Neural crest cell (in vitro differentiated cells): ENCODE measurements around the gene ERH. TPM values are rescaled to one million over a fixed set of nuclear protein-coding genes. Genes with fewer than 3 reads are reported as not detected.

Experiments
- DNase-seq: peaks from one replicate; pipeline ENCODE4 v3.0.0; 2021; ENCODE audit warnings: low read depth, mixed read lengths, low spot score
- H3K27ac Mint-ChIP-seq: one replicate; pipeline ENCODE4 v1.8.0; 2021; ENCODE audit warnings: mild to moderate bottlenecking, mixed read lengths; ENCODE audit not compliant: unreplicated experiment
- H3K27me3 Mint-ChIP-seq: 2 replicates; pipeline ENCODE4 v1.8.0; 2021; ENCODE audit warnings: low read depth, mild to moderate bottlenecking, mixed read lengths
- H3K36me3 Mint-ChIP-seq: 2 replicates; pipeline ENCODE4 v1.8.0; 2021; ENCODE audit warnings: low read depth, mild to moderate bottlenecking, mixed read lengths
- H3K4me1 Mint-ChIP-seq: 2 replicates; pipeline ENCODE4 v1.8.0; 2021; ENCODE audit warnings: mixed read lengths
- H3K4me3 Mint-ChIP-seq: one replicate; pipeline ENCODE4 v1.8.0; 2021; ENCODE audit warnings: mild to moderate bottlenecking, mixed read lengths
- H3K9me3 Mint-ChIP-seq: 2 replicates; pipeline ENCODE4 v1.8.0; 2021; ENCODE audit warnings: mixed read lengths
- CTCF ChIP-seq: fragments of 200-600 bp; sonication (generic); conservative IDR thresholded peaks from 2 replicates; pipeline ENCODE4 v1.5.0; 2021; ENCODE audit warnings: antibody characterized with exemption, mild to moderate bottlenecking
- total RNA-seq: library from RNA; stranded (reverse); gene quantifications from 2 replicates; pipeline ENCODE4 v1.2.1, GENCODE V29; 2021

Gene ERH
- total RNA-seq, 1 donor from 2014 or later: 456 TPM

DNA sequence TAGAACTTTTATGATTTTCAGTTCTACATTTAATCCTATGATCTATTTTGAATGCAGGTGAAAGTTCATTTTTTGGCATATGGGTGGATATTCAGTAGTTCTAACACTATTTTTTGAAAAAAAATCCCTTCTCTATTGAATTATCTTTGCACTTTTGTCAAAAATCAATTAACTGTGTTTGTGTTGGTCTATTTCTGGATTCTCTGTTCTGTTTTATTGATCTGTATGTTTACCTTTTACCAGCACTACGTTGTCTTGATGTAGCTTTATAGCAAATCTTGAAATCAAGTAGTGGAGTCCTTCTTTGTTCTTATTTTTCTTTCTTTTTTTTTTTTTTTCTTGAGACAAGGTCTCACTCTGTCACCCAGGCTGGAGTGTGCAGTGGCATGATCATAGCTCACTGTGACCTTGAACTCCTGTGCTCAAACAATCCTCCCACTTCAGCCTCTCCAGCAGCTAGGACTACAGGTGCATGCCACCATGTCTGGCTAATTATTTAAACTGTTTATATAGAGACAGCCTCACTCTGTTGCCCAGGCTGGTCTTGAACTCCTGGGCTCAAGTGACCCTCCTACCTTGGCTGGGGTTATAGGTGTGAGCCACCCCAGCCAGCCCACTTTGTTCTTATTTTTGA, 32.3 kb upstream of the ERH start:
- no peak for DNase-seq
- H3K27ac Mint-ChIP-seq: no peak overlapping the region
- H3K27me3 Mint-ChIP-seq: no peaks in the 10 kb centered on the region
- H3K9me3 Mint-ChIP-seq: peaks cover 4% of the 10 kb centered on the region
- H3K36me3 Mint-ChIP-seq: peaks cover 17% of the 10 kb centered on the region
- H3K4me3 Mint-ChIP-seq: no peak overlapping the region
- H3K4me1 Mint-ChIP-seq: no peaks in the 10 kb centered on the region
- TF ChIP-seq CTCF: no peak

DNA sequence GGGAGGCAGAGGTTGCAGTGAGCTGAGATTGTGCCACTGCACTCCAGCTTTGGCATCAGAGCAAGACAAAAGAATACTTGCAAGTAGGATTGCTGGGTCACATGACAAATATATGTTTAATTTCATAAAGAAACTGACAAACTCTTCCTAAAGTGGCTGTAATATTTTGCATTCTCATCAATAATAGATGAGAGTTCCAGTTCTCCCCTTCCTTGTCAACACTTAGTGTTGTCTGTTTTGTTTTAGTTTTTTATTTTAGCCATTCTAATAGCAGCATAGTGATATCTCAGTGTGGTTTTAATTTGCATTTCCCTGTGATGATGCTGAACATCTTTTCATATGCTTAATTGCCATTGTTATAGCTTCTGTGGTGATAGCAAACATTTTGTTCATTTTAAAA, 31.5 kb upstream of the ERH start:
- Mint-ChIP-seq H3K4me1 (no peaks in the 10 kb centered on the region), H3K36me3 (peaks cover 19% of the 10 kb centered on the region), H3K9me3 (peaks cover 4% of the 10 kb centered on the region), H3K4me3 (no peak overlapping the region), H3K27ac (no peak overlapping the region), H3K27me3 (no peaks in the 10 kb centered on the region)
- TF ChIP-seq CTCF: no peak
- DNase-seq: no peak

- Mint-ChIP-seq H3K4me3 (no peak overlapping the region), H3K36me3 (peaks cover 23% of the 10 kb centered on the region), H3K4me1 (no peaks in the 10 kb centered on the region), H3K27me3 (no peaks in the 10 kb centered on the region), H3K9me3 (peaks cover 4% of the 10 kb centered on the region), H3K27ac (no peak overlapping the region)
- TF ChIP-seq CTCF: no peak
- no peak for DNase-seq
Measured at GRCh38 chr14:69428289-69428998, 30.3 kb upstream of the ERH start.

DNA sequence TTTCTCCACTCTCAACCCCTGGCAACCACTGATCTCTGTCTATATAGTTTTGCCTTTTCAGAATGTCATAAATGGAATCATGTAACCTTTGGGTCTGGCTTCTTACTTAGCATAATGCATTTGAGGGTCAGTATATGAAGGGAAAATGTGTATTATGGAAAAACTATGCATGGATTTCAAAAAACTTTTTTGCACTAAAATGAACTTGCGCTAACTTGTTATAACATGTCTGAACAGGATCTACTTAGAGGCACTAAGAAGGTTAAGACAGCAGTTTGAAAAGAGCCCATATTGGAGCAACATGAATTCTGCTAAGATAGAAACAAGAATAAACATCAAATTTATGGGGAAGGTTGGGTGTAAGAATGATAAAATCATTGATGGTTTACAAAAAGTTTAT, 29.5 kb upstream of the ERH start:
- no peak for TF ChIP-seq CTCF
- DNase-seq: no peak
- no peaks in the 10 kb centered on the region for H3K4me1 Mint-ChIP-seq
- H3K36me3 Mint-ChIP-seq: peaks cover 23% of the 10 kb centered on the region
- H3K27me3 Mint-ChIP-seq: no peaks in the 10 kb centered on the region
- H3K9me3 Mint-ChIP-seq: peaks cover 4% of the 10 kb centered on the region
- H3K27ac Mint-ChIP-seq: no peak overlapping the region
- no peak overlapping the region for H3K4me3 Mint-ChIP-seq

DNA sequence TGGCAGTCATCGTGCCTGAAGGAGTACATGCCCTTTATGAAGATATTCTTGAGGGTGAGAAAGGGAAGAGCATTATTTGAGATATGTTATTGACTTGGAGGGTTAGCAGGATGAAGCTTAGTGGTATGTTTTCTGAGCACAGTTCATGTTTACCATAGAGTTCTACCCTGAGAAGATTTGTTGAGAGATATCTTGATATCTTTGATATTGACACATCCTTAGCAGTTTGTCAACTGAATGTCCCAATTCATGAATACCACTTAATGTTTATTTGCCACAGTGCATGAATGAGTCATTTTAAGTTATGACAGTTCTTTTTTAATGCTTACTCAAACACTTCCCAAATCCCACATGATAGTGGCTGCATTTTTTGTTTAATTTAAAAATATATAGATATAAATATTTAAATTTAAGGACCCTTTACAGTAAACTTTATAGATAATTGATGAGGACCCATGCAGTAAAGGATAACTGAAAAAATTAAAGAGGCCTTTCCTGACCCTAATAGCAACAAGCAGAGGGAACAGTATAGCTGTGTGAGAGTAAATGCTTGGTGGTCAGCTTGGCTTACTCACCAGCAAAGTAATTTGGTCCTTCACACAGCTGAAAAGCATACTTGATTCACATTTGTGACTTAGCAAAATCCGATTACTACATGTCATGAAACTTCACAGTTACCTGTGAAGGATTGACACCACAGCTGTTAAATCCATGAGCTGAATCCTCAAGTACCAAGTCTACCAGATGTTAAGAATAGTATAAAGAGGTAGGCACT, 26.2 kb upstream of the ERH start:
- DNase-seq: no peak
- Mint-ChIP-seq H3K4me3 (no peak overlapping the region), H3K9me3 (no peaks in the 10 kb centered on the region), H3K4me1 (no peaks in the 10 kb centered on the region), H3K27me3 (no peaks in the 10 kb centered on the region), H3K36me3 (peaks cover 30% of the 10 kb centered on the region), H3K27ac (no peak overlapping the region)
- no peak for TF ChIP-seq CTCF
